LNCaP clone FGC (cell line): ENCODE results near the gene HGS.
A peak's percentile ranks its signal among the peaks of the same experiment; 100 is the strongest.

Source experiments
- DNase-seq: peaks from one replicate; pipeline ENCODE4 v3.0.0-alpha.2; 2011; ENCODE audit warnings: low read depth
- H3K4me3 ChIP-seq: 2 replicates; pipeline ENCODE4 v1.5.1; 2011; ENCODE audit warnings: mild to moderate bottlenecking, low read depth, low read length, control low read depth
- TF ChIP-seq, protein P1 (sequence below): IDR thresholded peaks from 2 replicates; pipeline ENCODE4 v1.5.1; 2012; ENCODE audit warnings: mild to moderate bottlenecking; ENCODE audit not compliant: control insufficient read depth, insufficient read depth; ENCODE audit errors: extremely low read depth

HGS gene

DNA sequence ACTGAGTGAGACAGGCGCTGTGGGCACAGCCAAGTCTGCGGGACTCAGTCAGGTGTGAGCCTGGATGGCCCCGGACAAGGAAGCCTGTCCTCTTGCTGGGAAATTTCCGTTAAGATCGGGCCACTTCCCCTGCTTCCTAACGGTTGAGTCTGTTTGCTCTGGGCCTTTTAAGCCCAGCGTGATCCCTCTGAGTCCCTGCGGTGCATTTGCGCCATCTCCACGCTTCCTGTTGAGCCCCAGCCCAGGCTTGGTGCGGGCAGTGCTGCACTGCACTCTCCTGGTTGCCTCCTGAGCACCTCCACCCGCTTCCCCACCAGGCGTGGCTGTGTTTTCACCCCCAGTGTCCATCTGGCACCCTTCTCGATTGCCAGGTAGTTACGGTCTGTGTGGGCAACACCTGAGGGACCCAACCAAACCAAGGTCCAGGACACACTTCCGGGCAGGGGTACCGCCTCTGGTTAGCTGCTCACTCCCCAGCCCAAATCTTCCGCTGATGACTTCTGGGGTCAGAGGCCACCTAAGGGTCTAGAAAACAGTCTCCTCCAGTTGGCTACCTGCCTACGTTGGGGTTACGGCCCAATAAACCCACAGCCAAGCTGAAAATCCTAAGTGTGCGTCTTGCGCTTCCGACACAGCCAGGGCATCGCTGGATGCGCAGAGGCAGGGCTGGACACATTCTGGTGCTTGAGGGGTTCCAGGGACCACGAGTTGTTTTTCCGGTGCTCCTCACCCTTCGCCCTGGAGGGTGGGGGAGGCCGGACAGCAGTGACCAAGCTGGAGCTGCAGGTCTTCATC is 26.9 kb downstream of the HGS start:
- no peak for DNase-seq
- TF ChIP-seq, protein P1, sequence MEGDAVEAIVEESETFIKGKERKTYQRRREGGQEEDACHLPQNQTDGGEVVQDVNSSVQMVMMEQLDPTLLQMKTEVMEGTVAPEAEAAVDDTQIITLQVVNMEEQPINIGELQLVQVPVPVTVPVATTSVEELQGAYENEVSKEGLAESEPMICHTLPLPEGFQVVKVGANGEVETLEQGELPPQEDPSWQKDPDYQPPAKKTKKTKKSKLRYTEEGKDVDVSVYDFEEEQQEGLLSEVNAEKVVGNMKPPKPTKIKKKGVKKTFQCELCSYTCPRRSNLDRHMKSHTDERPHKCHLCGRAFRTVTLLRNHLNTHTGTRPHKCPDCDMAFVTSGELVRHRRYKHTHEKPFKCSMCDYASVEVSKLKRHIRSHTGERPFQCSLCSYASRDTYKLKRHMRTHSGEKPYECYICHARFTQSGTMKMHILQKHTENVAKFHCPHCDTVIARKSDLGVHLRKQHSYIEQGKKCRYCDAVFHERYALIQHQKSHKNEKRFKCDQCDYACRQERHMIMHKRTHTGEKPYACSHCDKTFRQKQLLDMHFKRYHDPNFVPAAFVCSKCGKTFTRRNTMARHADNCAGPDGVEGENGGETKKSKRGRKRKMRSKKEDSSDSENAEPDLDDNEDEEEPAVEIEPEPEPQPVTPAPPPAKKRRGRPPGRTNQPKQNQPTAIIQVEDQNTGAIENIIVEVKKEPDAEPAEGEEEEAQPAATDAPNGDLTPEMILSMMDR, result no peak
- peak overlapping the region; percentile 40 for H3K4me3 ChIP-seq

DNA sequence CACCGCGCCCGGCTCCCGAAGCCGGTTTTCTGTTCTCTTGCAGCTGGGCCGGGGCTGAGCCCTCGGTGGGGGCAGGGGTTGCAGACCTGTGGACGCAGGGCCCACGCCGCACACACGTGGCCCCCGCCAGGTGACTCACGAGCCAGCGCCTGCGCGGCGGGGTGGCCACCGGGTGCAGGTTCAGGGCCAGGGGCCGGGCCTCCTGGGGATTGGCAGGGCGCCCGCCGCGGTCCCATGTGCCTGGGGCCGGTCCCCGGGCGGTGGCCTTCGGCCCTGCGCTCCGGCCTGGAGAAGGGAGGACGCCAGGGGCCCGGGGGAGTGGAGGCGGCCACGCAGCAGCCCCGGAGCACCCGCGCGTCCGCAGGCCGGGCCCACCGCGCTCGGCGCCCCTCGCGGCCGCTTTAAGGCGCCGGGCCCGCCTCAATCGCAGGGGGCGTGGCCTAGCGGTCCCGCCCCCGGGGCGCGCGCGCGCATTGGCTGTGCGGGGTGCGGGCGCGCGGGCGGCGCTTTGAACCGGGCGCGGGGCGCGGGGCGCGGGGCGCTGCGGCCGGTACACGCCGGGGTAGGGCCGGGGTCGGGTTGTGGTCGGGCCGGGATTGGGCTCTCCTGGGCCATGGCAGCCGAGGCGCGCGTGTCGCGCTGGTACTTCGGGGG is 28.1 kb downstream of the HGS start, which contains the start of gene SLC25A10:
TSS of gene SLC25A10 (plus strand) at position 471 of the 654 bp plus-strand sequence. CDS start at position 614, 143 bp downstream.
- H3K4me3 ChIP-seq, result peak within 1 kb of the TSS; percentile 98
- peak; percentile 78 for DNase-seq
- TF ChIP-seq, protein P1, result no peak

DNA sequence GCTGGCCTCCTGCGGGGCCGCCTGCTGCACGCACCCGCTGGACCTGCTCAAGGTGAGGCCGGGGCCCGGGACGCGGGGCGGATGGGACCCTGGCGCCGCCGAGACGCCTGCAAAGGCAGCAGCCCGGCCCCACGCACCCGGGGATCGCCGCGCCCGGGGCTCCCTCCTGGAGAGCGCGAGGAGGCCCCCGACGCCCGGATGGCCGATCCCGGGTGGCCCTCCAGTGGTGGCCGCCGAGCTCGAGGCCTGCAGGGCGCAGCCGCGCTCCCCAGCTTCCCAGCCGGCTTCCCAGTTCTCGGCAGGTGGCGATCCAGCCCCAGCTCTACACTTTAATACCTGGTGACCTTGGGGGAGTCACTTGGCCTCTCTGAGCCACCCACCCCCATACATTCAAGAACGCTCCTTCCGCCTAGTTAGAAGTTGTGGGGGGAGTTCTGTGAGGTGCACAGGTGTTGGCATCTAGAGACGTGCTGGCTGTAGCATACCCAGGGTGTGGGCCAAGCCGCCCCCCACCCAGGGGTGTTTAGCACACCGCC is 28.7 kb downstream of the HGS start:
- TF ChIP-seq, protein P1, result peak; percentile 21; the same call in 1 of the 2 replicates
- no peak for DNase-seq
- peak overlapping the region; percentile 98 for H3K4me3 ChIP-seq

DNA sequence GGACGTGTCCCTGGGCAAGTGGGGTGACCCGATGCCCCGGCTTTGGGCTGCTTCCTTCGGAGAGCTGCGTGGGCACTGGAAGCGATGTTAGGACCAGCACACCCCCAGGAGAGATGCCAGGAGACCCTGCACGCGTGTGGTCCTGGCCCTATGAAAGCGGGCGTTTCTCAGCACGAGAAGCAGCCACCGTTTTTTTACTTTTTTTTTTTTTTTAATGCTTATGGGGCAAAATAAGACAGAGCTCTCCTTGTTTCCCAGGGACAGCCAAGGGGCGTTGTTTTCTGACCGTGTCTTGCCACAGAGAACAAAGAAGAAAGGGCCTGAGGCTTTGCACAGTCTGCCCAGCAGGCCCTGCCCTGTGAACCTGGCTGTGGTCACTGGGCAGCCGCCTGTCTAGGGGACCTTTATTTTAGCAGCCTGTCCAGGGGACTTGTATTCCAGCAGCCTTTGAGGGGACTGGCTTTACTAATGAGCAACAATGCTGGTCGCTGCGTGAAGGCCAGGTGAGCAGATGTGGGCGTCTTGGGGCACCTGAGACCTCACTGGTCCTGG is 29.3 kb downstream of the HGS start:
- TF ChIP-seq, protein P1, result no peak
- no peak for DNase-seq
- peak overlapping the region; percentile 98 for H3K4me3 ChIP-seq

DNA sequence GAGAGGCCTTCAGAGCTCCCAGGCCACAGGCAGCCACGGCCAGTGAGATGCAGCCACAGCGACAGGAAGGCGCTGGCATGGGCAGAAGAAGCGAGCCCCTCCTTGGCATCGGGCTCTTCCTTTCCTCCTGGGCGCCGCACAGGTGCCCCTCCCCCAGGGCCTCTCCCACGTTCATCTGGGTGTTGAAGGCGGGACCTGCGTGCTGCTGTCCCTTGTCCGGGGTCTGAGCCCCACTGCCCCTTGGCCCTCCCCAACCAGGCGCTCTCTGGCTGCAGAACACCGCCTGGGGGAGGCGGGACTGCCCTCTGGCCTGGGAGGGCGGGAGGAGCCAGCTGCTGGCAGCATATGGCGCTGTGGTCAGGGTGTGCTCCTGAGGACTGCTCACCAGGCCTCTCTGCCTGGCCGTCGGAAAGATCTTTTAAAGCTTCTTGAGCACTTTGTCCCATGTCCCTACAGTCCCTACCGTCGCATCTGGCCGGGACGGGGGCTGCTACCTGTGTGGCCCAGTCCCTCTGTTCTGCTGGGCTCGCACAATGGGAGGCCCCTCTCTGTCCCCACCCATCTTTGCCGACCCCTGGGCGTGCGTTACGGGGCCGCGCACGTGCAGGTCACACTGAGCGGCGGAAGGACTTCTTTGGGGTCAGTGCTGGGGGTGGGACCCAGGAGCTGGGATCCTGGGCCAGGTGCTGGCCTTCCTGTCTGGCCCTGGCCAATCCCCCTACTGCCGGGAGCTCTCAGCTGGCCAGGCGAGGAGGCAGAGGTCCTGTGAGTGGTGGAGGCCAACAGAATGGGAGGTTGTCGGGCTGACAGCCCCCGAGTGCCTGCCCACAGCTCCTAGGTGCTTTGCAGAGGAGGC is 30.0 kb downstream of the HGS start:
- H3K4me3 ChIP-seq, result peak overlapping the region; percentile 98
- DNase-seq, result no peak
- TF ChIP-seq, protein P1, result no peak

DNA sequence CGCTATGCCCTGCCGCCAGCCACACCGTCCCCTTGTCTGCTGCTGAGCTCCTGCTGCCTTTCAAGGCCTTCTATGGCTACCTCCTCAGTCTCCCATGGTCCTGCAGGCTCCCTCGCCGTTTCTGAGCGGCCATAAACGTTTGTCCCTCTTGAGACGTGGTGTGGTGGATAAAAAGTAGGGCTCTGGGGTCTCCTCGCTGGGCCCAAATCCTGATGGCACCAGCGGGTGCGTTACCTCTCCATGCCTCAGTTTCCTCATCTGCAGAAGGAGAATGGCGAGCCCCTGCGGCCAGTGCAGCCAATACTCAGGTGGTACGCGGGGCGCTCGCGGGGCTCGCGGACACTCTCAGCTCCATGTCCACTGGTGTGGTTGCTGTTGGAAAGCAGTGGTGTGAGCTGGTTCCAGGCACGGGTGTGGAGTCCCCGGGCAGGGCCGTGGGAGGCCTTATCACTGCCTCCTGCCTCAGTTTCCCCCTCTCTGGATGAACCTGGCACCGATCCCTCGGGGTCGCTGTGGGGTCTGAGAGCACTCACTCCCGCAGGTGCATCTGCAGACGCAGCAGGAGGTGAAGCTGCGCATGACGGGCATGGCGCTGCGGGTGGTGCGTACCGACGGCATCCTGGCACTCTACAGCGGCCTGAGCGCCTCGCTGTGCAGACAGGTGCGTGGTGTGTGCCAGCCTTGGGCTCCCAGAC is 30.7 kb downstream of the HGS start:
- H3K4me3 ChIP-seq, result peak overlapping the region; percentile 98
- DNase-seq, result no peak
- TF ChIP-seq, protein P1, result no peak
